ENCODE measurements around the gene SFTA2.

SFTA2 gene

DNA sequence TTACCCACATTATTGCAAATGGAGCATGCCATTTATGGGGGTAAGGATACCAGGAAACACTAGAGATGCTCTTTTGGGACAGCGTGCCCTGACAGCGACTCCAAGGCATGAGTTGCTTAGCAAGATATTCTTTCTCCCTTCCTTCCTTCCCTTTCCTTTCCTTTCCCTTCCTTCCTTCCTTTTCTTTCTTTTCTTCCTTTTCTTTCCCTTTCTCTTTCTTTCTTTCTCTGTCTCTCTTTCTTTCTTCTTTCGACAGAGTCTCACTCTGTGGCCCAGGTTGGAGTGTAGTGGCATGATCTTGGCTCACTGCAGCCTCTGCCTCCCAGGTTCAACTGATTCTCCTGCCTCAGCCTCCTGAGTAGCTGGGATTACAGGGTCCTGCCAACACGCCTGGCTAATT, 12.1 kb upstream of the SFTA2 start:
- H3K27me3 ChIP-seq (ENCODE audit: insufficient read depth, low read length) = peaks cover 34% of the 10 kb centered on the region
- no peak overlapping the region for H3K27ac ChIP-seq (ENCODE audit: low read depth, low read length)
- H3K4me1 ChIP-seq (ENCODE audit: control insufficient read depth, insufficient read depth, low read length, unreplicated experiment) = peaks cover 5% of the 10 kb centered on the region
- H3K4me3 ChIP-seq (ENCODE audit: low read depth, low read length) = no peak overlapping the region
- no peak overlapping the region for H2AFZ ChIP-seq (ENCODE audit: low read length, unreplicated experiment)
- no peaks in the 10 kb centered on the region for H3K79me2 ChIP-seq (ENCODE audit: control insufficient read depth, insufficient read depth, low read length, unreplicated experiment)
- H3K36me3 ChIP-seq (ENCODE audit: insufficient read depth, low read length) = no peaks in the 10 kb centered on the region

DNA sequence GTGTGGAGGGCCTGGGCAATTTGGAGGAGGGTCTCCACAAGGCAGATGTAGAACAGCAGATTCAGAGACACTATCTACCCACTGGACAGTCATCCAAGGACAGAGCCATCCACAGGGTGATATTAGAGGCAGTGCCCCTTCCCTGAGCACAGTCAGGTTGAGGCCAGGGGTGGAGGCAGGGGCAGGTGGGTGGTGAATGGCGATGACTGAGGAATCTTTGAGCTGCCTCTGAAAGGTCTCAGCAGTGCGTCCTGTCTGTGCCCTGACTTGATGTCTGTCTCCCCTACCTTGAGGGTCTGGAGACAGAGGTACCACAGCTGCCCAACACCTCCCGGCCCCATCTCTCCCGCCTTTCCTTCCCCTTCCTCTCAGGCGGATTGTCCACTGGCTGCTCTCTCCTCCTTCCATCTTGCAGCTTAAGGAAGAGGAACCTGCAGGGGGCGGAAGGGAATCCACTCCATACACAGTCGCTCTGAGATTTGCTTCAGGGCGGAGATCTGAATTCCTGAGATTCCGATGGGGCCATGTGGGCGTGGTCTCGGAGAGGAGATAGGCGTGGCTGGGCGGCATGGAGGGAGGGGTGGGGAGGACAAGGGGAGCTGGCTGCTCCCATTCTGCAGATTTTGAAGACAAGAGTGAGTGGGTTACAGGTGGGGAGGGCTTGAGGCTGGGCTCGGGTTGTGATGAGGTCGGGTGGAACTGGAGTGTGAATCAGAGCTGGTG, 10.5 kb upstream of the SFTA2 start:
- H3K36me3 ChIP-seq (ENCODE audit: insufficient read depth, low read length) = no peaks in the 10 kb centered on the region
- no peak overlapping the region for H3K27ac ChIP-seq (ENCODE audit: low read depth, low read length)
- H3K27me3 ChIP-seq (ENCODE audit: insufficient read depth, low read length) = peaks cover 18% of the 10 kb centered on the region
- H2AFZ ChIP-seq (ENCODE audit: low read length, unreplicated experiment) = no peak overlapping the region
- peaks cover 5% of the 10 kb centered on the region for H3K4me1 ChIP-seq (ENCODE audit: control insufficient read depth, insufficient read depth, low read length, unreplicated experiment)
- H3K79me2 ChIP-seq (ENCODE audit: control insufficient read depth, insufficient read depth, low read length, unreplicated experiment) = no peaks in the 10 kb centered on the region
- H3K4me3 ChIP-seq (ENCODE audit: low read depth, low read length) = no peak overlapping the region

DNA sequence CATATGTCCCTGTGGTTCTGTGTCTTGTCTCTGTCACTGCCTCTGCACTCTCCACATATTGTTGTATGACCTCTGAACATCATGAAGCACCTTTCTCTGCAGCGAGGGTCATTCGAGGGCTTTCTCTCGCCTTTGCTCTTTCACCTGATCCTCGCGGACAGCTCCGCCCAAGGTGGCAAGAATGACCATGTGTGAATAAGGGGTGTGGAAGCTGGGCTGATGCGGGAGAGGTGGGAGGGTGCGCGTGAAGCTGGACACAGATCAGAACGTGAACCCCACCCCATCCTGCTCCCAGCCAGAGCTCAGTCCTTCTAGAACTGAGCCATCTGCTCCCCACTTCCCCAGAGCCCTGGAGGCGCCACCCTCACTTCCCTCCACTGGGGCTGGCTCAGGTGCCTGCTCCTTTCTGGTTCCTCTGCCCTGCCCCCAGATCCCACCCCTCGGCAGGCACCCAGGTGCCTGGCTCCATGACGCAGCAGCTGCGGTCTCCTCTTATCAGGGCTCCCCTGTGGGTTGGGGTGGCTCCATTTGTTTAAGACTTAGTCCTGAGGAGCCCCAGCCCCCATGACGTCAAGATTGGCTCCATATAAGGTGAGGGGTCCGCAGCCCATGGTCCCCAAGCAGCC, 8.5 kb upstream of the SFTA2 start, which contains the start of gene MUCL3:
Gene MUCL3, plus strand, starts transcription at position 613 of the 626 bp plus-strand sequence. CDS start 27 bp downstream, outside the sequence.
- H3K27me3 ChIP-seq (ENCODE audit: insufficient read depth, low read length) = peaks cover 4% of the 10 kb centered on the region; the same call in 1 of the 2 replicates

DNA sequence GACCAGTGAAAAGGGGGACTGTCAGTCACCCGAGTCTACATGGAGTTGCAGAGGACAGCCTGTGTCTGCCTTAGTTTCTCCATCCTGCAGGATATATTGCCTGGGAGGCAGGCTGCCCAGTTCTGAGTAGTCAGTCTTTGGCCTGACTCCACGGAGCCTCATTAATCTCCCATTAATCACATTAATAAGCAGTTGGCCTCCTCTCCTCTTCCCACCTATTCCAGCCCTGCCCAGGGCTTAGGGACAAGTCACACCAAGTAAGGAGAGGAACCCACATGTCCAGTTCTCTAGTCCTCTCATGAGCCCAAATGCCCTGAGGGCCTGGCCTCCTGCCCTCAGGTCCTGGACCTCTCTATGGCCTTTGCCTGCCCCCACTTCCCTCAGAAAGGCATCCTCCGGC, 7.5 kb upstream of the SFTA2 start:
- Histone ChIP-seq H3K27me3 (ENCODE audit: insufficient read depth, low read length) (peaks cover under 1% of the 10 kb centered on the region; the same call in 1 of the 2 replicates), H3K36me3 (ENCODE audit: insufficient read depth, low read length) (no peaks in the 10 kb centered on the region), H3K4me1 (ENCODE audit: control insufficient read depth, insufficient read depth, low read length, unreplicated experiment) (peaks cover 5% of the 10 kb centered on the region), H2AFZ (ENCODE audit: low read length, unreplicated experiment) (no peak overlapping the region), H3K79me2 (ENCODE audit: control insufficient read depth, insufficient read depth, low read length, unreplicated experiment) (no peaks in the 10 kb centered on the region), H3K27ac (ENCODE audit: low read depth, low read length) (no peak overlapping the region), H3K4me3 (ENCODE audit: low read depth, low read length) (no peak overlapping the region)

More for the DNA sequence above, 8.5 kb upstream of the SFTA2 start, which contains the start of gene MUCL3:
- Histone ChIP-seq H3K4me3 (ENCODE audit: low read depth, low read length) (no peak within 1 kb of the TSS), H3K36me3 (ENCODE audit: insufficient read depth, low read length) (no peaks in the 10 kb centered on the region), H2AFZ (ENCODE audit: low read length, unreplicated experiment) (no peak within 1 kb of the TSS), H3K4me1 (ENCODE audit: control insufficient read depth, insufficient read depth, low read length, unreplicated experiment) (peaks cover 5% of the 10 kb centered on the region), H3K79me2 (ENCODE audit: control insufficient read depth, insufficient read depth, low read length, unreplicated experiment) (no peaks in the 10 kb centered on the region), H3K27ac (ENCODE audit: low read depth, low read length) (no peak within 1 kb of the TSS)

DNA sequence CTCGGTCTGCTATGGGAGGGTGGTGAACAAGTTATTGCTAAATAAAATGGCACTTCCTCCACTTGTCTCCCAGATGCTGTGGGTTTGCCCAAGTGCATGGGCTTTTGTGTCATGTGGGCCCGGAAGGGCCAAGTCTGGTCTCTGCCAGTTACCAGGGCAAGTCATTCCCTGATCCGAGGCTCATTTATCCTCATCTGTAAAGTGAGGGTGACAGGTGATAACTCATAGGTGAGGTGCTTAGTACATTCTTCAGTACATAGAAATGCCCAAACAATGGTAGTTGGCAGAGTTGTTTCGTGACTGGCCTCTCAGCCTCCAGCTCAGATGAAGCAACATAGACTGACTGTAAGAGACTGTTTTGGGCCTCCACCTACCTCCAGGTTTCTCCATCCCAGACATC, 6.8 kb upstream of the SFTA2 start:
- Histone ChIP-seq H3K36me3 (ENCODE audit: insufficient read depth, low read length) (no peaks in the 10 kb centered on the region), H3K4me1 (ENCODE audit: control insufficient read depth, insufficient read depth, low read length, unreplicated experiment) (peaks cover 5% of the 10 kb centered on the region), H3K27me3 (ENCODE audit: insufficient read depth, low read length) (no peaks in the 10 kb centered on the region), H3K4me3 (ENCODE audit: low read depth, low read length) (no peak overlapping the region), H2AFZ (ENCODE audit: low read length, unreplicated experiment) (no peak overlapping the region), H3K27ac (ENCODE audit: low read depth, low read length) (no peak overlapping the region), H3K79me2 (ENCODE audit: control insufficient read depth, insufficient read depth, low read length, unreplicated experiment) (no peaks in the 10 kb centered on the region)

DNA sequence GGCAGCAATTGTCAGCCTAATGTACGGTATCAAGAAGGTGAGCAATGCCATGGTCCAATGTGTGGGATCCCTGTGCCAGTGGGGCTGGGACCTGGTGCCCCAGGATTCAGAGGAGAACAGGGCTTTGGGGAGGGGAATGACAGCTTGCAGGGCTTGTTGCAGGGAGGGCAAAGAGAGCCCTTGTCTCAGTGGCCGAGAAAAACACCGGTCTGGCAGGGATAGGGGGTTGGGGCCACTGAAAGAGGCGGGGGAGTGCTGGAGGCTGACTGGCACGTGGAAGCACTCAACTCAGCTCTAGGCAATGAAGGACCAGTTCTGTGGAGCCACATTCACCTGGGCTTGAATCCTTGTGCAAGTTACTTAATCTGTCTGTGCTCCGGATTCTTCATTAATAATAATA, 5.3 kb upstream of the SFTA2 start:
- Histone ChIP-seq H2AFZ (ENCODE audit: low read length, unreplicated experiment) (no peak overlapping the region), H3K27me3 (ENCODE audit: insufficient read depth, low read length) (no peaks in the 10 kb centered on the region)

DNA sequence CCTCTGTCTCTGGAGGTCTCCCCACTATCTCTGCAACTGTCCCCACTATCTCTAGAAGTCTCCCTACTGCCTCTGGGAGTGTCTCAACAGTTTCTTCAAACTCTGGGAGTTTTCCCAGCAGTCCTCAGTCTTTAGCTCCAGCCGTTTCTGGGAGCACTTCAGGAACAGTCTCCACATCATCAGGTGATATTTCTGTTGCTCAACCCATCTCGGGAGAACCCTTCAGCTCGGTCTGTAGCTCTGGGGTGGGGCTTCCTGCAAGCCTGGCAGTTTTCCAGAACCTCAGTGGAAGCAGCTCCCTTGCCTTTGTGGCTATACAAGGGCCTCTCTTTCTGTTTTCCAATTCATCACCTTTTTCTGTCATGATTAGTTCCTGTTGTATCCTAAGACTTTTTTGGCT, 3.0 kb upstream of the SFTA2 start:
- H3K27ac ChIP-seq (ENCODE audit: low read depth, low read length) = no peak overlapping the region
- no peak overlapping the region for H3K4me3 ChIP-seq (ENCODE audit: low read depth, low read length)
- H3K4me1 ChIP-seq (ENCODE audit: control insufficient read depth, insufficient read depth, low read length, unreplicated experiment) = no peaks in the 10 kb centered on the region
- H3K36me3 ChIP-seq (ENCODE audit: insufficient read depth, low read length) = no peaks in the 10 kb centered on the region
- H3K27me3 ChIP-seq (ENCODE audit: insufficient read depth, low read length) = no peaks in the 10 kb centered on the region
- no peak overlapping the region for H2AFZ ChIP-seq (ENCODE audit: low read length, unreplicated experiment)
- H3K79me2 ChIP-seq (ENCODE audit: control insufficient read depth, insufficient read depth, low read length, unreplicated experiment) = no peaks in the 10 kb centered on the region

More for the DNA sequence above, 5.3 kb upstream of the SFTA2 start:
- Histone ChIP-seq H3K4me3 (ENCODE audit: low read depth, low read length) (no peak overlapping the region), H3K36me3 (ENCODE audit: insufficient read depth, low read length) (no peaks in the 10 kb centered on the region), H3K27ac (ENCODE audit: low read depth, low read length) (no peak overlapping the region), H3K79me2 (ENCODE audit: control insufficient read depth, insufficient read depth, low read length, unreplicated experiment) (no peaks in the 10 kb centered on the region), H3K4me1 (ENCODE audit: control insufficient read depth, insufficient read depth, low read length, unreplicated experiment) (peaks cover 2% of the 10 kb centered on the region)

DNA sequence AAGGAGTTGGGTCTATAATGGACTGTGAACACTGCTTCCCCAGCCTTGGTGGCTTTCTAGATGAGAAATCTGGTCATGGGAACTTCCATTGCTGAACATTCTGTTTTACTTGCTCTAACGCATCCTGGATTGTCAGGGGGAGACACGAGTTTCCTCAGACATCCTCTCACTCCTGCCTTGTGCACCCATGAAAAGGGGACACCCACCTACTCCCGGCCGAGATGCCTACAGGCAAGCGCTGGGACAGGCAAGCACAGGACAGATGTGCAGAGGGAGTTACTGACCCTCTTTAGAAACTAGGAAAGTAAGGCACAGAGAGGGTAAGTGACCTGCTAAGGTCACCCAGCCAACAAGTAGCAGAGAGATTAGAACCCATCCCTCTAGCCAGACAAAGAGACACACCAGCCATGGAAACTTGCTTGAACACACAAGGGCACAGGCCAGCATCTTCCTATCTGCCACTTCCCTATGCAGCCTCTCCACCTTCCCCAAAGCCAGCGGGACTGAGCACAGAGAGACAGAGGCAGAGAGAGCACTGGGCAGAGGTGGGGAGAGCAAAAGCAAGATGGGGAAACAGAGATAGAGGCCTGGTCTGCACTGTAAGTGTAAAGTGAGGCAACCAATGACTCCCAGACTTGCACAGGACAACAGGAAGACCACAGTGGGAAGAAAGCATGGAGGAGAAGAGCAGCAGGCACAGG, 845 bp upstream of the SFTA2 start:
- no peak overlapping the region for H3K27ac ChIP-seq (ENCODE audit: low read depth, low read length)
- no peak overlapping the region for H2AFZ ChIP-seq (ENCODE audit: low read length, unreplicated experiment)
- H3K4me3 ChIP-seq (ENCODE audit: low read depth, low read length) = no peak overlapping the region
- H3K36me3 ChIP-seq (ENCODE audit: insufficient read depth, low read length) = peaks cover 11% of the 10 kb centered on the region; the same call in 1 of the 2 replicates
- H3K27me3 ChIP-seq (ENCODE audit: insufficient read depth, low read length) = no peaks in the 10 kb centered on the region
- H3K79me2 ChIP-seq (ENCODE audit: control insufficient read depth, insufficient read depth, low read length, unreplicated experiment) = no peaks in the 10 kb centered on the region
- no peaks in the 10 kb centered on the region for H3K4me1 ChIP-seq (ENCODE audit: control insufficient read depth, insufficient read depth, low read length, unreplicated experiment)

DNA sequence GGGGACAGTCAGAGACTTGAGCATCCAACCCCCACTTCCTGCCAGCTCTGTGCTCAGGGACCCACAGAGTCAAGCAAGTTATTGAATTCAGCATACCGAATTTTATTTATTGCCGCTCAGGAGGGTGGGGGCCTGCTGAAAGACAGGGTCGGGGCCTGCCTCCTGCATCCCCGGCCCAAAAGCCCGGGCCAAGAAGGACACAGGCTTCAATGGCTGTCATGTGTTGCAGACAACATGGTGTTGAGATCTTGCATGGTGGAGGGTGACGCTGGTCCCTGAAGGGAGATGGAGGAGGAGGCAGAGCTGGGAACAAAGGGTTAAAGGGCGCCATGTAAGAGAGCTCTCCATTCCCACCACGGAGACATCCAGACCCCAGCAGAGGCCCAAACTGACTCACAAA, 698 bp downstream of the SFTA2 start:
- Histone ChIP-seq H3K4me3 (ENCODE audit: low read depth, low read length) (no peak overlapping the region), H3K79me2 (ENCODE audit: control insufficient read depth, insufficient read depth, low read length, unreplicated experiment) (no peaks in the 10 kb centered on the region), H2AFZ (ENCODE audit: low read length, unreplicated experiment) (no peak overlapping the region), H3K36me3 (ENCODE audit: insufficient read depth, low read length) (peaks cover 13% of the 10 kb centered on the region; the same call in 1 of the 2 replicates), H3K27ac (ENCODE audit: low read depth, low read length) (no peak overlapping the region), H3K27me3 (ENCODE audit: insufficient read depth, low read length) (no peaks in the 10 kb centered on the region), H3K4me1 (ENCODE audit: control insufficient read depth, insufficient read depth, low read length, unreplicated experiment) (peaks cover 5% of the 10 kb centered on the region)

DNA sequence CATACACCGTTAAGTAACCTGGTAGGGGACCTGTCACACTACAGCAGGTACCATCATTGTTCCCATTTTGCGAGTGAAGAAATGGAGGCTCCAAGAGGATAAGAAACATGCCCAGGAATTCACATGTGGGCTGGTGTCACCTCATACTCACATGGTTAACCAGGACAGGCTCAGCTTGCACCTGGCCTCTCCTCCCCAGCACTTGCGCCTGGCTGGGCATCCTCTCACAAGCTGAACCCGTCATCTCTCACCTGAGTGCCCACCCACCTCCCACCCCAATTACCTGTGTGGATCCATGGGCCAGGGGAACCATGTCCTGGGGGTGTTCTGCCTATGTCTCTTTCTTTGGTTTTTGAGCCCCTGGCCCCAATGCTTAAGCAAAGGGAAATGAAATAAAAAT, 1.5 kb downstream of the SFTA2 start:
- Histone ChIP-seq H2AFZ (ENCODE audit: low read length, unreplicated experiment) (no peak overlapping the region), H3K27me3 (ENCODE audit: insufficient read depth, low read length) (no peaks in the 10 kb centered on the region), H3K4me1 (ENCODE audit: control insufficient read depth, insufficient read depth, low read length, unreplicated experiment) (peaks cover 5% of the 10 kb centered on the region)

More for the DNA sequence above, 1.5 kb downstream of the SFTA2 start:
- Histone ChIP-seq H3K4me3 (ENCODE audit: low read depth, low read length) (no peak overlapping the region), H3K27ac (ENCODE audit: low read depth, low read length) (no peak overlapping the region), H3K36me3 (ENCODE audit: insufficient read depth, low read length) (peaks cover 13% of the 10 kb centered on the region; the same call in 1 of the 2 replicates), H3K79me2 (ENCODE audit: control insufficient read depth, insufficient read depth, low read length, unreplicated experiment) (no peaks in the 10 kb centered on the region)

Measured in ACC112 (cell line).